NCI-H2227 (cell line): ENCODE results near the gene HMX1.

ENCODE experiments used
- DNase-seq: peaks from one replicate; lab custom pipeline; 2025; ENCODE audit not compliant: unreplicated experiment; lab: John Stamatoyannopoulos, UW

HMX1 gene

DNA sequence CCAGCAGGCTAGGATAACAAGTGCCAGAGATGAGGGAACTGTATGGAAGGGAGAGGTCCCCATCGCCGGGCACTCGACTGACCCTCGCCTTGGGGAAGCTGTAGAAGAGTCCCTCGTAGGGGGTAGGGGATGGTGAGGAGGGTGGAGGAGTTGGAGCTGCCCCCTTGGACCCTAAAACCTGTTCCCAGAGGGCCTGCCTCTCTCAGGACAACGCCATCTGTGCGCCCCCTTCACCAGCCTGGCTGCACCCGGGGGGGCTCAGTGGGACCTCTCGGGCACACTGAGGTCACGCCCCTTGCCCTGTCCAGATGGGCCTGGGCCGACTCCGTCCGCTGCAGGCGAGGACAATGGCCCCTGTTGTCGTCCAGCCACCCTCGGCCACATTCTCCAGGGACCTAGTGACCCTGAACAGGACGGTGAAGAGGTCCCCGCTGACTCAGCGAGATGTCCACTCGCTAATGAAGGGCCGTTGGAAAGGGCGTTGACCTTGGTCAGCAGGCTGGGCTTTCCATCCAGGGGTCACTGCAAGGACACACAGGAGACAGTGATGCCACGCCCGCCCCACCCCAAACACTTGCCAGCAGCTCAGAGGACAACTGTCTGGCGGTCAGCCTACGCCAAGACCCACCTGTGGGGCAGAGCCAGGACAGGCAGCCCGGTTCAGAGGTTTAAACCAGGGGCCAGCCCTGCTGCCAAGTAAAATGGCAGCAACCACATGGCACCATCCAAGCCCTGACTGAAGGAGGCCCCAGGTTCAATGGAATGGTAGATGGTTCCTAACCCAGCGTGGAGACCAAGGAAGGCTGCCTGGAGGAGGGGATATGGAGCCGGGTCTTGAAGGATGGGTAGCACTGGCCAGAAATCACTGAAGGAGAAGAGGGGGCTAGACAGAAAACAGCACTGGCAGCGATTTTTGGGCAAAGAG lies 51.2 kb downstream of the HMX1 start:
- DNase-seq = no peak

DNA sequence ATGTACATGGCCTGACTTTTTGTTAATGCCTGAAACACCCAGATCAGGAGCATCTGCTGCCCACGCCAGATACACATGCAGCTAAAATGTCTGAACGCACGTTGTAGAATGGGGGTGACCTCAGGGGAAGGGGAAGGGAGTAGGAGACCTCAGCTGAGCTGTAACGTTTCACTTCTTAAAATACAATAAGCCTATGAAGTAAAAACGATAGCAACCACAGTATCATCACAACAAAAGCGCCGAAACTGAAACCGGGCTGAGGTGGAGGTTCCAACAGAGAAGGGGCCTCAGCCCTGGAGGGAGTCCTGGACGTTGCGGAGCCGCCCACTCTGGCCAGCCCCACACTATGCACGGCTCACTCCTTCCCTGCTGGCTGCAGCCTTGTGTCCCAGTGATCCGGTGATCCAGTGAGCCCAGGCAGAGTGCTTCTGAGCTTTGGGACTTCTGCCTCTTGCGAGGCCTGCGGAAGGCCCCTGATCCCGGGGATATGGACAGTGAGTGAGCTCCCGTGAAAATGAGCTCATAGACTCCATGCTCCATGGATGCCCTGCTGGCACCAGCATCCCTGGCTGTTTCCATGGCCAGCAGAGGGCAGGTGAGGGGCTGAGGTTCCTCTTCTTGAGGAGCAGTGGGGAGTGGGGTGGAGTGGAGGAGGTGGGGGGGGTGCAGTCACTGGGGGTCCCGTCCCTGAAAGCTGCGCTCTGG lies 52.0 kb downstream of the HMX1 start:
- DNase-seq = no peak

- no peak for DNase-seq
Measured at GRCh38 chr4:8819019-8819418, 52.6 kb downstream of the HMX1 start.

GRCh38 chr4:8818063-8818881 lies 53.4 kb downstream of the HMX1 start:
- no peak for DNase-seq

DNA sequence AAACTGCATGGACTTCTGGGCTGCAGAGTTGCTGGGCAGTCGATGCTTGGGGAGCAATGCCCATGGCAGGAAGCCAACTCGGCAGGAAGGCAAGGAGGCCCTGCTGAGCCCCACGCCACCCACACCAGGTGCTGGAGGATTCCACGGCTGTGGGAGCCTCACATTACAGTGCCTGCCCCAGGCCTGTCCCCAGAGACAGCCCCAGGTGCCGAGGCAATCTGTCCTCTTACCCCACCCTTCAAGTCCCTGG lies 53.9 kb downstream of the HMX1 start:
- no peak for DNase-seq

DNA sequence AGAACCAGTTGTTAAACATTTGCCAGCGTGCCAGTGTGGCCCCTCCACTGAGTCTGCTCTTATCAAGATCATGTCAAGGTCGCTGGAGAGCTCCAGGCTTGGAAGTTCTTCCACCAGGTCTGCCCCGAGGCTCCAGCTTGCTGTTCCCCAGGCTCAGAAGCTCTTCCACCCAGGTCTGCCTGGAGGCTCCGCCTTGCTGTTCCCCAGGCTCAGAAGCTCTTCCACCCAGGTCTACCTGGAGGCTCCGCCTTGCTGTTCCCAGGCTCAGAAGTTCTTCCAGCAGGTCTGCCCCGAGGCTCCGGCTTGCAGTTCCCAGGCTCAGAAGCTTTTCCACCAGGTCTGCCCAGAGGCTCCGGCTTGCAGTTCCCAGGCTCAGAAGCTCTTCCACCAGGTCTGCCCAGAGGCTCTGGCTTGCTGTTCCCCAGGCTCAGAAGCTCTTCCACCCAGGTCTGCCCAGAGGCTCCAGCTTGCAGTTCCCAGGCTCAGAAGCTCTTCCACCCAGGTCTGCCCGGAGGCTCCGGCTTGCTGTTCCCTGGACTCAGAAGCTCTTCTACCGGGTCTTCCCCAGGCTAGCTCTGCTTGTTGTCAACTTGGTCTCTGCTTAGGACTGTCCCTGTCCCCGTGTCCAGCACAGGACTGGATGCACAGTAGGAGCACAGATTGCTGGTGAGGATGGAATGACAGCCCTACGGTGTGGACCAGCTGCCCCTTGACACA lies 54.4 kb downstream of the HMX1 start:
- DNase-seq = no peak
